GM12878 (cell line): ENCODE results near the gene SLC28A2. TPM values are rescaled to one million over a fixed set of nuclear protein-coding genes. Genes with fewer than 3 reads are reported as not detected.

Experiments used
- ATAC-seq: fragments of 200-7000 bp; cut with Tn5 transposase; 3 replicates; pipeline ENCODE4 v1.9.1; 2020; ENCODE audit warnings: mild to moderate bottlenecking, moderate library complexity
- BruUV-seq: library from RNA; stranded (reverse); fragments of 400-500 nt; replicated peaks from 2 replicates; lab custom pipeline; 2021; lab: Mats Ljungman, UMichigan
- CTCF ChIA-PET: fragments of 300-600 bp; sonication (Branson Sonifier 250); formaldehyde crosslinking; extraction: SDS; loops from one replicate; lab custom pipeline; 2021; ENCODE audit warnings: inconsistent platforms; lab: Yijun Ruan, JAX
- POLR2A ChIA-PET: fragments of 350-600 bp; formaldehyde crosslinking; extraction: SDS; loops from one replicate; lab custom pipeline; 2021; ENCODE audit warnings: inconsistent platforms; lab: Charles Lee
- RAD21 ChIA-PET: fragments of 300-600 bp; sonication (Branson Sonifier 250); formaldehyde crosslinking; loops from one replicate; lab custom pipeline; 2023; ENCODE audit warnings: antibody characterized with exemption; ENCODE audit not compliant: unreplicated experiment; lab: Charles Lee
- SMC1A ChIA-PET: fragments of 300-600 bp; sonication (Branson Sonifier 250); formaldehyde crosslinking; loops from one replicate; lab custom pipeline; 2023; ENCODE audit not compliant: unreplicated experiment, uncharacterized antibody; lab: Charles Lee
- DNase-seq: peaks from one replicate; pipeline ENCODE4 v3.0.0-alpha.2; 2011; ENCODE audit warnings: low read depth, low spot score
- FAIRE-seq: peaks from 3 replicates; lab custom pipeline; 2011; peaks lifted over from hg19 to GRCh38; lab: Jason Lieb, UNC
- H2AFZ ChIP-seq: 2 replicates; pipeline ENCODE4 v1.6.0; 2011; ENCODE audit warnings: low read depth, low read length, control low read depth; ENCODE audit not compliant: control insufficient read depth
- H3K27ac ChIP-seq: 2 replicates; pipeline ENCODE4 v1.5.1; 2011; ENCODE audit warnings: control low read depth; ENCODE audit not compliant: control insufficient read depth, insufficient read depth
- H3K27me3 ChIP-seq, 2 experiments: replicated peaks in 1 of 2; 2 replicates each; pipeline versions ENCODE4 v1.6.0 to v1.6.1; 2011; ENCODE audit warnings: low read length in 1 of 2; ENCODE audit not compliant: control insufficient read depth in 2 of 2, insufficient read depth in 2 of 2
- H3K36me3 ChIP-seq, 2 experiments: 2 replicates each; pipeline ENCODE4 v1.5.1; 2011; ENCODE audit warnings: low read length in 1 of 2; ENCODE audit not compliant: control insufficient read depth in 2 of 2, insufficient read depth in 2 of 2
- H3K4me1 ChIP-seq: 2 replicates; pipeline ENCODE4 v1.6.1; 2011; ENCODE audit warnings: mild to moderate bottlenecking, low read length, moderate library complexity, mixed read lengths; ENCODE audit not compliant: control insufficient read depth, insufficient read depth
- H3K4me2 ChIP-seq: 2 replicates; pipeline ENCODE4 v1.6.0; 2011; ENCODE audit warnings: control low read depth; ENCODE audit not compliant: control insufficient read depth, insufficient read depth
- H3K4me3 ChIP-seq: fragments of 200-600 bp; sonication (generic); 2 replicates; pipeline ENCODE4 v1.5.1; 2016
- H3K79me2 ChIP-seq: 2 replicates; pipeline ENCODE4 v1.6.0; 2011; ENCODE audit warnings: low read length; ENCODE audit not compliant: control insufficient read depth, insufficient read depth
- H3K9ac ChIP-seq: 2 replicates; pipeline ENCODE4 v1.8.0; 2011; ENCODE audit warnings: low read length, control low read depth, mixed read lengths; ENCODE audit not compliant: control insufficient read depth, insufficient read depth
- H3K9me3 ChIP-seq: replicated peaks from 3 replicates; pipeline ENCODE4 v1.5.1; 2011; ENCODE audit warnings: mild to moderate bottlenecking, low read length; ENCODE audit not compliant: control insufficient read depth, insufficient read depth
- H4K20me1 ChIP-seq: 2 replicates; pipeline ENCODE4 v1.6.0; 2011; ENCODE audit not compliant: control insufficient read depth, insufficient read depth
- ATF7 ChIP-seq: fragments of 450-650 bp; IDR thresholded peaks from 2 replicates; pipeline ENCODE4 v1.6.1; 2016; ENCODE audit warnings: low read depth, mild to moderate bottlenecking
- CEBPZ ChIP-seq: fragments of 150-350 bp; IDR thresholded peaks from 2 replicates; pipeline ENCODE4 v1.6.1; 2016; ENCODE audit warnings: low read depth, low read length
- E2F8 ChIP-seq: fragments of 450-650 bp; IDR thresholded peaks from 2 replicates; pipeline ENCODE4 v1.6.1; 2018; ENCODE audit warnings: mild to moderate bottlenecking, low read depth, moderate library complexity; ENCODE audit not compliant: partially characterized antibody
- E4F1 ChIP-seq: fragments of 450-650 bp; IDR thresholded peaks from 2 replicates; pipeline ENCODE4 v1.6.1; 2018; ENCODE audit warnings: borderline replicate concordance, mild to moderate bottlenecking; ENCODE audit not compliant: partially characterized antibody
- IRF3 ChIP-seq: fragments of 450-650 bp; IDR thresholded peaks from 2 replicates; pipeline ENCODE4 v1.6.1; 2014; ENCODE audit warnings: mild to moderate bottlenecking
- KLF5 ChIP-seq: fragments of 450-650 bp; IDR thresholded peaks from 2 replicates; pipeline ENCODE4 v1.6.1; 2014; ENCODE audit warnings: mild to moderate bottlenecking; ENCODE audit not compliant: partially characterized antibody
- NKRF ChIP-seq: fragments of 450-650 bp; conservative IDR thresholded peaks from 2 replicates; pipeline ENCODE4 v1.6.1; 2017; ENCODE audit warnings: mild to moderate bottlenecking, moderate library complexity
- STAT1 ChIP-seq: fragments of 450-650 bp; conservative IDR thresholded peaks from 2 replicates; pipeline ENCODE4 v1.6.1; 2014; ENCODE audit warnings: antibody characterized with exemption, mild to moderate bottlenecking
- ZBED1 ChIP-seq: IDR thresholded peaks from 2 replicates; pipeline ENCODE4 v1.6.1; 2016; ENCODE audit warnings: borderline replicate concordance
- ZNF24 ChIP-seq: fragments of 450-650 bp; IDR thresholded peaks from 2 replicates; pipeline ENCODE4 v1.6.1; 2017; ENCODE audit warnings: antibody characterized with exemption, mild to moderate bottlenecking
- ZNF274 ChIP-seq: IDR thresholded peaks from one replicate; pipeline ENCODE4 v1.8.0; 2011; ENCODE audit not compliant: insufficient read length, insufficient read depth
- ZNF622 ChIP-seq: fragments of 450-650 bp; IDR thresholded peaks from 2 replicates; pipeline ENCODE4 v1.6.1; 2017; ENCODE audit warnings: mild to moderate bottlenecking, inconsistent platforms
- ZZZ3 ChIP-seq: IDR thresholded peaks from 2 replicates; pipeline ENCODE4 v1.6.1; 2011; ENCODE audit warnings: low read depth; ENCODE audit not compliant: control insufficient read depth, insufficient read length
- WGBS: methylation state at CpG from one replicate; pipeline ENCODE4 v1.1.6; 2016; ENCODE audit warnings: low lambda C conversion rate; ENCODE audit not compliant: insufficient replicate concordance, insufficient coverage; ENCODE audit errors: missing lambda C conversion rate; 5-methylcytosine and 5-hydroxymethylcytosine counted together
- in situ Hi-C: fragments of 300-500 bp; cut with MboI; formaldehyde crosslinking; loops from 9 replicates; pipeline ENCODE4 v1.14.3; 2018; ENCODE audit warnings: mixed read lengths
- intact Hi-C: fragments of 100-400 bp; cut with micrococcal nuclease; formaldehyde crosslinking; loops from one replicate; pipeline ENCODE4 v1.14.2; 2022; ENCODE audit not compliant: unreplicated experiment
- polyA plus RNA-seq, 11 experiments: library from polyadenylated mRNA; depleted of rRNA in 4 of 11; unstranded in 6 of 11; stranded (reverse) in 5 of 11; fragments of >200 nt; fragmentation: Nextera tagmentation in 4 of 11; fragmentation: Illumina TruSeq in 1 of 11; extraction: Ambion mirVana in 4 of 11; extraction: Trizol in 1 of 11; gene quantifications; 1 replicate in 1 of 11; 2 replicates in 10 of 11; pipeline versions ENCODE4 v1.2.1 to v1.2.3, GENCODE V29; 2011 to 2016; ENCODE audit warnings: inconsistent platforms in 2 of 11, missing spikeins in 2 of 11, low read depth in 1 of 11
- total RNA-seq, 4 experiments: library from RNA; depleted of rRNA in 3 of 4; stranded (reverse); fragments of >200 nt in 3 of 4; fragmentation: Illumina TruSeq in 1 of 4; extraction: Trizol in 1 of 4; gene quantifications; 2 replicates each; pipeline versions ENCODE4 v1.2.1 to v1.2.3, GENCODE V29; 2013 to 2021

SLC28A2 gene
- total and polyA plus RNA-seq, 10 of the 15 experiments (the other 5 are each of a cell fraction or from before 2014, with no cell fraction given) = 0.02 to 0.21 (median 0.14) TPM; not detected in 6

- BruUV-seq = no TSS peak
- in situ Hi-C loops = no loop called here
- intact Hi-C loops = no loop called here
- Histone ChIP-seq H2AFZ (no peak overlapping the region), H4K20me1 (no peaks in the 10 kb centered on the region), H3K36me3 (no peaks in the 10 kb centered on the region), H3K27me3 (no peaks in the 10 kb centered on the region), H3K4me3 (no peak overlapping the region), H3K27ac (no peak overlapping the region), H3K9ac (no peak overlapping the region), H3K4me1 (no peaks in the 10 kb centered on the region), H3K9me3 (no peaks in the 10 kb centered on the region), H3K4me2 (no peak overlapping the region), H3K79me2 (no peaks in the 10 kb centered on the region)
- CTCF ChIA-PET = interaction anchor here (1.9 kb wide), 1 partner anchor 55 kb away, joined by 6 read pairs; no protein-coding TSS in a partner anchor
- DNase-seq (no peak), FAIRE-seq (no peak), ATAC-seq (no peak)
- WGBS = 5% methylated on average over 2 of the region's 2 CpGs
- RAD21 ChIA-PET = no interaction called here
- POLR2A ChIA-PET = no interaction called here
- SMC1A ChIA-PET = no interaction called here
- TF ChIP-seq KLF5 (no peak), ZNF274 (no peak), E4F1 (no peak), IRF3 (no peak), ATF7 (no peak), STAT1 (no peak), ZZZ3 (no peak), CEBPZ (no peak), NKRF (no peak), E2F8 (no peak), ZNF622 (no peak), ZNF24 (no peak), ZBED1 (no peak)
Observed at GRCh38 chr15:45259796-45260195, 7.8 kb downstream of the SLC28A2 start.
